SK-N-SH (cell line): Measurements from ENCODE around the gene FHOD3.

Experiments
- CHD2 ChIP-seq: fragments of 150-350 bp; IDR thresholded peaks from 2 replicates; pipeline ENCODE4 v1.6.1; 2018; ENCODE audit warnings: low read length; ENCODE audit not compliant: partially characterized antibody
- ELF1 ChIP-seq: IDR thresholded peaks from 2 replicates; pipeline ENCODE4 v1.4.0; 2012
- EZH2phosphoT487 ChIP-seq: fragments of 200-600 bp; sonication (generic); IDR thresholded peaks from 2 replicates; pipeline ENCODE4 v1.6.1; 2017; ENCODE audit warnings: low read depth, mixed run types, mild to moderate bottlenecking, antibody characterized with exemption, moderate library complexity, borderline replicate concordance
- POLR2AphosphoS5 ChIP-seq: IDR thresholded peaks from 2 replicates; pipeline ENCODE4 v1.6.1; 2012; ENCODE audit warnings: low read depth, low read length
- RFX5 ChIP-seq: IDR thresholded peaks from 2 replicates; pipeline ENCODE4 v1.6.1; 2012; ENCODE audit warnings: mild to moderate bottlenecking, improper control_type of control experiment, low read length
- SIN3A ChIP-seq: IDR thresholded peaks from 2 replicates; pipeline ENCODE4 v1.6.1; 2012; ENCODE audit warnings: low read depth, mild to moderate bottlenecking, low read length, moderate library complexity, borderline replicate concordance
- TCF12 ChIP-seq: IDR thresholded peaks from 2 replicates; pipeline ENCODE4 v1.4.0; 2012
- TF ChIP-seq, protein P1 (sequence below): fragments of 200-600 bp; sonication (generic); IDR thresholded peaks from 2 replicates; pipeline ENCODE4 v1.6.1; 2017; ENCODE audit warnings: antibody characterized with exemption, mild to moderate bottlenecking, moderate library complexity
- TF ChIP-seq, protein P2 (sequence below): IDR thresholded peaks from 2 replicates; pipeline ENCODE4 v1.4.0; 2012; ENCODE audit warnings: low read depth, borderline replicate concordance

DNA sequence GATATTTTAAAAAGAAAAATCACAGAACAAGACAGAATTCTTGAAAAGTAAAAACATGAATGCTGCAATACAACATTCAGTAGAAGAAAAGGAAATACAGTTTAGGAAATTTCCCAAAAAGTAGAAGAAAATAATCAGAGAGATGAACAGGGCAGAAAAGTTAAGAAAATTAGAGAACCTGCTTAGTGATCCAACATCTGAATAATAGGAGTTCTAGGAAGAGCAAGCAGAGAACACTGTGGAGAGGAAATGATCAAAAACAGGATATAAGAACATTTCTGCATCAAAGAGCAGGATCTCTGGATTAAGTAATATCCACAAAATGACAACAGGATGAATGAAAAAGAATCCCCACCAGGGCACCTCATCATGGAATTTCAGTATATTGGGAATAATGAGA, 8.8 kb upstream of the FHOD3 start:
- TF ChIP-seq, protein P1, sequence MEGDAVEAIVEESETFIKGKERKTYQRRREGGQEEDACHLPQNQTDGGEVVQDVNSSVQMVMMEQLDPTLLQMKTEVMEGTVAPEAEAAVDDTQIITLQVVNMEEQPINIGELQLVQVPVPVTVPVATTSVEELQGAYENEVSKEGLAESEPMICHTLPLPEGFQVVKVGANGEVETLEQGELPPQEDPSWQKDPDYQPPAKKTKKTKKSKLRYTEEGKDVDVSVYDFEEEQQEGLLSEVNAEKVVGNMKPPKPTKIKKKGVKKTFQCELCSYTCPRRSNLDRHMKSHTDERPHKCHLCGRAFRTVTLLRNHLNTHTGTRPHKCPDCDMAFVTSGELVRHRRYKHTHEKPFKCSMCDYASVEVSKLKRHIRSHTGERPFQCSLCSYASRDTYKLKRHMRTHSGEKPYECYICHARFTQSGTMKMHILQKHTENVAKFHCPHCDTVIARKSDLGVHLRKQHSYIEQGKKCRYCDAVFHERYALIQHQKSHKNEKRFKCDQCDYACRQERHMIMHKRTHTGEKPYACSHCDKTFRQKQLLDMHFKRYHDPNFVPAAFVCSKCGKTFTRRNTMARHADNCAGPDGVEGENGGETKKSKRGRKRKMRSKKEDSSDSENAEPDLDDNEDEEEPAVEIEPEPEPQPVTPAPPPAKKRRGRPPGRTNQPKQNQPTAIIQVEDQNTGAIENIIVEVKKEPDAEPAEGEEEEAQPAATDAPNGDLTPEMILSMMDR: no peak
- TF ChIP-seq EZH2phosphoT487 (no peak), RFX5 (no peak), POLR2AphosphoS5 (no peak), ELF1 (no peak), SIN3A (no peak), TCF12 (no peak), CHD2 (no peak)
- TF ChIP-seq, protein P2, sequence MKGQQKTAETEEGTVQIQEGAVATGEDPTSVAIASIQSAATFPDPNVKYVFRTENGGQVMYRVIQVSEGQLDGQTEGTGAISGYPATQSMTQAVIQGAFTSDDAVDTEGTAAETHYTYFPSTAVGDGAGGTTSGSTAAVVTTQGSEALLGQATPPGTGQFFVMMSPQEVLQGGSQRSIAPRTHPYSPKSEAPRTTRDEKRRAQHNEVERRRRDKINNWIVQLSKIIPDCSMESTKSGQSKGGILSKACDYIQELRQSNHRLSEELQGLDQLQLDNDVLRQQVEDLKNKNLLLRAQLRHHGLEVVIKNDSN: no peak
